ENCODE data around the gene ATAD1.

Gene ATAD1

DNA sequence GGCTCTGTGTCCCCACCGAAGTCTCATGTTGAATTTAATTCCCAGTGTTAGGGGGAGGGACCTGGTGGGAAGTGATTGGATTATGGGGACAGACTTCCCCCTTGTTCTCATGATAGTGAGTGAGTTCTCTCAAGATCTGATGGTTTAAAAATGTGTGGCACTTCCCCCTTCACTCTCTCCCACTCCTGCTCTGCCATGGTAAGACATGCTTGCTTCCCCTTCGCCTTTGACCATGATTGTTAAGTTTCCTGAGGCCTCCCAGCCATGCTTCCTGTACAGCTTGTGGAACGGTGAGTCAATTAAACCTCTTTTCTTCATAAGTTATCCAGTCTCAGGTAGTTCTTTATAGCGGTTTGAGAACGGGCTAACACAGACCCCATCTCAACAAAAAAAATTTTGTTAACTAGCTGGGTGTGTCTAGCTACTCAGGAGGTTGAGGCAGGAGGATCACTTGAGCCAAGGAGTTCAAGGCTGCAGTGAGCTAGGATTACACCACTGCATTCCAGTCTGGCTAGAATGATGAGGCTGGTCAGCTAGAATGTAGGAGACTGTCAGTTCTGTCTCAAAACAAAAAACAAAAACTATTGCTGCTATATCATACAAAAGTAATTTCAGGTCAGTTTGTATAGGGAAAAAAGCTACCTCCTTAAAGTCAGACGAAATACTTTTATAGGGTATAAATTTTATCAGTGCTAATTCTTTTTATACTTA, 57.7 kb downstream of the ATAD1 start:
- TF ChIP-seq ZFP3 (CRISPR knock-in tag; IDR thresholded peaks at IDR 0.05): no peak
- TF ChIP-seq ESRRG (CRISPR knock-in tag; IDR thresholded peaks at IDR 0.05): no peak
- no peak for TF ChIP-seq GLIS3 (CRISPR knock-in tag; IDR thresholded peaks at IDR 0.05)
- TF ChIP-seq PATZ1 (CRISPR knock-in tag; IDR thresholded peaks at IDR 0.05; ENCODE audit: borderline replicate concordance): no peak
- no peak for TF ChIP-seq TCF4 (CRISPR knock-in tag; IDR thresholded peaks at IDR 0.05; ENCODE audit: borderline replicate concordance)
- TF ChIP-seq, protein P1, sequence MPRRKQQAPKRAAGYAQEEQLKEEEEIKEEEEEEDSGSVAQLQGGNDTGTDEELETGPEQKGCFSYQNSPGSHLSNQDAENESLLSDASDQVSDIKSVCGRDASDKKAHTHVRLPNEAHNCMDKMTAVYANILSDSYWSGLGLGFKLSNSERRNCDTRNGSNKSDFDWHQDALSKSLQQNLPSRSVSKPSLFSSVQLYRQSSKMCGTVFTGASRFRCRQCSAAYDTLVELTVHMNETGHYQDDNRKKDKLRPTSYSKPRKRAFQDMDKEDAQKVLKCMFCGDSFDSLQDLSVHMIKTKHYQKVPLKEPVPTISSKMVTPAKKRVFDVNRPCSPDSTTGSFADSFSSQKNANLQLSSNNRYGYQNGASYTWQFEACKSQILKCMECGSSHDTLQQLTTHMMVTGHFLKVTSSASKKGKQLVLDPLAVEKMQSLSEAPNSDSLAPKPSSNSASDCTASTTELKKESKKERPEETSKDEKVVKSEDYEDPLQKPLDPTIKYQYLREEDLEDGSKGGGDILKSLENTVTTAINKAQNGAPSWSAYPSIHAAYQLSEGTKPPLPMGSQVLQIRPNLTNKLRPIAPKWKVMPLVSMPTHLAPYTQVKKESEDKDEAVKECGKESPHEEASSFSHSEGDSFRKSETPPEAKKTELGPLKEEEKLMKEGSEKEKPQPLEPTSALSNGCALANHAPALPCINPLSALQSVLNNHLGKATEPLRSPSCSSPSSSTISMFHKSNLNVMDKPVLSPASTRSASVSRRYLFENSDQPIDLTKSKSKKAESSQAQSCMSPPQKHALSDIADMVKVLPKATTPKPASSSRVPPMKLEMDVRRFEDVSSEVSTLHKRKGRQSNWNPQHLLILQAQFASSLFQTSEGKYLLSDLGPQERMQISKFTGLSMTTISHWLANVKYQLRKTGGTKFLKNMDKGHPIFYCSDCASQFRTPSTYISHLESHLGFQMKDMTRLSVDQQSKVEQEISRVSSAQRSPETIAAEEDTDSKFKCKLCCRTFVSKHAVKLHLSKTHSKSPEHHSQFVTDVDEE (CRISPR knock-in tag; IDR thresholded peaks at IDR 0.05): no peak
- no peak for TF ChIP-seq RARB (CRISPR knock-in tag; IDR thresholded peaks at IDR 0.05)
- no peak for TF ChIP-seq PPARA (CRISPR knock-in tag; IDR thresholded peaks at IDR 0.05; ENCODE audit: borderline replicate concordance)
- no peak for TF ChIP-seq TOX (CRISPR knock-in tag; IDR thresholded peaks at IDR 0.05; ENCODE audit: borderline replicate concordance)
- TF ChIP-seq ZNF70 (CRISPR knock-in tag; IDR thresholded peaks at IDR 0.05): no peak
- TF ChIP-seq OSR1 (CRISPR knock-in tag; IDR thresholded peaks at IDR 0.05): no peak
- TF ChIP-seq SNAI2 (CRISPR knock-in tag; IDR thresholded peaks at IDR 0.05): no peak
- TF ChIP-seq ZFP30 (CRISPR knock-in tag; IDR thresholded peaks at IDR 0.05): no peak
- no peak for TF ChIP-seq ARNTL (CRISPR knock-in tag; IDR thresholded peaks at IDR 0.05; ENCODE audit: borderline replicate concordance, low read depth)
- no peak for TF ChIP-seq BACH2 (CRISPR knock-in tag; IDR thresholded peaks at IDR 0.05; ENCODE audit: borderline replicate concordance)
- TF ChIP-seq POU6F1 (CRISPR knock-in tag; IDR thresholded peaks at IDR 0.05; ENCODE audit: borderline replicate concordance, low read depth): no peak
- TF ChIP-seq, protein P2, sequence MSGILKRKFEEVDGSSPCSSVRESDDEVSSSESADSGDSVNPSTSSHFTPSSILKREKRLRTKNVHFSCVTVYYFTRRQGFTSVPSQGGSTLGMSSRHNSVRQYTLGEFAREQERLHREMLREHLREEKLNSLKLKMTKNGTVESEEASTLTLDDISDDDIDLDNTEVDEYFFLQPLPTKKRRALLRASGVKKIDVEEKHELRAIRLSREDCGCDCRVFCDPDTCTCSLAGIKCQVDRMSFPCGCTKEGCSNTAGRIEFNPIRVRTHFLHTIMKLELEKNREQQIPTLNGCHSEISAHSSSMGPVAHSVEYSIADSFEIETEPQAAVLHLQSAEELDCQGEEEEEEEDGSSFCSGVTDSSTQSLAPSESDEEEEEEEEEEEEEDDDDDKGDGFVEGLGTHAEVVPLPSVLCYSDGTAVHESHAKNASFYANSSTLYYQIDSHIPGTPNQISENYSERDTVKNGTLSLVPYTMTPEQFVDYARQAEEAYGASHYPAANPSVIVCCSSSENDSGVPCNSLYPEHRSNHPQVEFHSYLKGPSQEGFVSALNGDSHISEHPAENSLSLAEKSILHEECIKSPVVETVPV (CRISPR knock-in tag; IDR thresholded peaks at IDR 0.05): no peak
- TF ChIP-seq ISL1 (CRISPR knock-in tag; IDR thresholded peaks at IDR 0.05): no peak
- ATAC-seq: no peak; the same call in 1 of the 3 replicates

DNA sequence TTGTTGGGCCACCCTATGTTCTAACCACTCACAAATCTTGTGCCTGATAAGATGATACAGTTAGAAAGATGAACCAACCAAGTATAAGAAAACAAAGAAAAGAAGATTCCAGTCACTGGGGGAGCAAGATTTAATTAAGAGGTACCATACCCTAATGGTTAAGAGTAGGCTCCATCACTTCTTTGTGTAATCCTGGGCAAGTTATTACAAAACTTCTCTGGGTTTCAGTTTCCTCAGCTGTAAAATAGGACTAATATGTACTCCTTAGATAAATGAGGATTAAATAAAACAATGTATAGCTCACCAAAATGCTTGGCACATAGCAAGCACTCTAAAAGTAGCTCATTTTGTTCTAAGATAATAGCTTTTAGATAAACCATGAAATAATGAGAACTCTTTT, 58.5 kb downstream of the ATAD1 start:
- ATAC-seq: no peak

More for the DNA sequence above, 58.5 kb downstream of the ATAD1 start:
- TF ChIP-seq GLIS3 (CRISPR knock-in tag; IDR thresholded peaks at IDR 0.05) (no peak), CSDC2 (CRISPR knock-in tag; IDR thresholded peaks at IDR 0.05) (no peak), ISL1 (CRISPR knock-in tag; IDR thresholded peaks at IDR 0.05) (no peak), SNAI2 (CRISPR knock-in tag; IDR thresholded peaks at IDR 0.05) (no peak), PPARA (CRISPR knock-in tag; IDR thresholded peaks at IDR 0.05; ENCODE audit: borderline replicate concordance) (no peak)
- TF ChIP-seq, protein P1 (CRISPR knock-in tag; IDR thresholded peaks at IDR 0.05): no peak

Measured in SK-N-SH treated with all-trans-retinoic acid at 6 μM for 48 hours (cell line).